ENCODE data around the gene EGLN3. TPM values are rescaled to one million over a fixed set of nuclear protein-coding genes. Genes with fewer than 3 reads are reported as not detected.

Gene EGLN3
- total and polyA plus RNA-seq, 4 donors, result 1.3 to 2.3 (median 1.5) TPM

GRCh38 chr14:33924566-33925100 is 26.2 kb downstream of the EGLN3 start:
- TF ChIP-seq NR2F2 (IDR thresholded peaks at IDR 0.05) (no peak), RAD21 (IDR thresholded peaks at IDR 0.05) (no peak), JUND (IDR thresholded peaks at IDR 0.05) (no peak), HNF4A (conservative IDR thresholded peaks at IDR 0.05) (no peak), EGR1 (IDR thresholded peaks at IDR 0.05; ENCODE audit: low read depth in 2 of 2) (no peak), FOXA2 (IDR thresholded peaks at IDR 0.05) (no peak)
- TF ChIP-seq, protein P1, sequence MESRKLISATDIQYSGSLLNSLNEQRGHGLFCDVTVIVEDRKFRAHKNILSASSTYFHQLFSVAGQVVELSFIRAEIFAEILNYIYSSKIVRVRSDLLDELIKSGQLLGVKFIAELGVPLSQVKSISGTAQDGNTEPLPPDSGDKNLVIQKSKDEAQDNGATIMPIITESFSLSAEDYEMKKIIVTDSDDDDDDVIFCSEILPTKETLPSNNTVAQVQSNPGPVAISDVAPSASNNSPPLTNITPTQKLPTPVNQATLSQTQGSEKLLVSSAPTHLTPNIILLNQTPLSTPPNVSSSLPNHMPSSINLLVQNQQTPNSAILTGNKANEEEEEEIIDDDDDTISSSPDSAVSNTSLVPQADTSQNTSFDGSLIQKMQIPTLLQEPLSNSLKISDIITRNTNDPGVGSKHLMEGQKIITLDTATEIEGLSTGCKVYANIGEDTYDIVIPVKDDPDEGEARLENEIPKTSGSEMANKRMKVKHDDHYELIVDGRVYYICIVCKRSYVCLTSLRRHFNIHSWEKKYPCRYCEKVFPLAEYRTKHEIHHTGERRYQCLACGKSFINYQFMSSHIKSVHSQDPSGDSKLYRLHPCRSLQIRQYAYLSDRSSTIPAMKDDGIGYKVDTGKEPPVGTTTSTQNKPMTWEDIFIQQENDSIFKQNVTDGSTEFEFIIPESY (IDR thresholded peaks at IDR 0.05), result no peak
- H3K27me3 ChIP-seq (ENCODE audit: control insufficient read depth in 4 of 4, insufficient read depth in 4 of 4, low read length in 3 of 4), result no peaks in the 10 kb centered on the region
- H3K4me3 ChIP-seq (ENCODE audit: low read depth in 1 of 3, low read length in 3 of 3), result no peak overlapping the region
- H3K27ac ChIP-seq (ENCODE audit: low read depth in 1 of 2, low read length in 2 of 2), result no peak overlapping the region
- no peaks in the 10 kb centered on the region for H3K36me3 ChIP-seq (ENCODE audit: control insufficient read depth in 4 of 4, insufficient read depth in 3 of 4, low read depth in 1 of 4, low read length in 3 of 4)
- no peak overlapping the region for H3K9ac ChIP-seq (ENCODE audit: low read depth in 1 of 2, low read length in 2 of 2)
- H3K9me3 ChIP-seq (ENCODE audit: control insufficient read depth in 4 of 4, low read length in 3 of 4), result no peaks in the 10 kb centered on the region
- H3K4me1 ChIP-seq (ENCODE audit: control insufficient read depth in 4 of 4, insufficient read depth in 4 of 4, low read length in 3 of 4), result no peaks in the 10 kb centered on the region
- WGBS, result 83% methylated on average over 3 of the region's 3 CpGs
- no peak for DNase-seq (ENCODE audit: low spot score)

- no peak for DNase-seq (ENCODE audit: low spot score)
- Histone ChIP-seq H3K27me3 (ENCODE audit: control insufficient read depth in 4 of 4, insufficient read depth in 4 of 4, low read length in 3 of 4) (no peaks in the 10 kb centered on the region), H3K4me1 (ENCODE audit: control insufficient read depth in 4 of 4, insufficient read depth in 4 of 4, low read length in 3 of 4) (no peaks in the 10 kb centered on the region), H3K9ac (ENCODE audit: low read depth in 1 of 2, low read length in 2 of 2) (no peak overlapping the region), H3K36me3 (ENCODE audit: control insufficient read depth in 4 of 4, insufficient read depth in 3 of 4, low read depth in 1 of 4, low read length in 3 of 4) (no peaks in the 10 kb centered on the region), H3K27ac (ENCODE audit: low read depth in 1 of 2, low read length in 2 of 2) (no peak overlapping the region), H3K4me3 (ENCODE audit: low read depth in 1 of 3, low read length in 3 of 3) (no peak overlapping the region), H3K9me3 (ENCODE audit: control insufficient read depth in 4 of 4, low read length in 3 of 4) (no peaks in the 10 kb centered on the region)
- TF ChIP-seq RXRA (IDR thresholded peaks at IDR 0.05) (no peak), EGR1 (IDR thresholded peaks at IDR 0.05; ENCODE audit: low read depth in 2 of 2) (no peak), YY1 (IDR thresholded peaks at IDR 0.05) (no peak), TAF1 (conservative IDR thresholded peaks at IDR 0.05) (no peak), HNF4A (conservative IDR thresholded peaks at IDR 0.05) (no peak), NR2F2 (IDR thresholded peaks at IDR 0.05) (no peak), MAX (IDR thresholded peaks at IDR 0.05) (no peak), HNF4G (IDR thresholded peaks at IDR 0.05) (no peak), SP1 (IDR thresholded peaks at IDR 0.05) (no peak), JUND (IDR thresholded peaks at IDR 0.05) (no peak), GABPA (IDR thresholded peaks at IDR 0.05 in 1 of 2, conservative IDR thresholded peaks at IDR 0.05 in 1 of 2) (no peak), RAD21 (IDR thresholded peaks at IDR 0.05) (no peak), FOXA2 (IDR thresholded peaks at IDR 0.05) (no peak), FOXA1 (IDR thresholded peaks at IDR 0.05) (no peak)
- TF ChIP-seq, protein P2, sequence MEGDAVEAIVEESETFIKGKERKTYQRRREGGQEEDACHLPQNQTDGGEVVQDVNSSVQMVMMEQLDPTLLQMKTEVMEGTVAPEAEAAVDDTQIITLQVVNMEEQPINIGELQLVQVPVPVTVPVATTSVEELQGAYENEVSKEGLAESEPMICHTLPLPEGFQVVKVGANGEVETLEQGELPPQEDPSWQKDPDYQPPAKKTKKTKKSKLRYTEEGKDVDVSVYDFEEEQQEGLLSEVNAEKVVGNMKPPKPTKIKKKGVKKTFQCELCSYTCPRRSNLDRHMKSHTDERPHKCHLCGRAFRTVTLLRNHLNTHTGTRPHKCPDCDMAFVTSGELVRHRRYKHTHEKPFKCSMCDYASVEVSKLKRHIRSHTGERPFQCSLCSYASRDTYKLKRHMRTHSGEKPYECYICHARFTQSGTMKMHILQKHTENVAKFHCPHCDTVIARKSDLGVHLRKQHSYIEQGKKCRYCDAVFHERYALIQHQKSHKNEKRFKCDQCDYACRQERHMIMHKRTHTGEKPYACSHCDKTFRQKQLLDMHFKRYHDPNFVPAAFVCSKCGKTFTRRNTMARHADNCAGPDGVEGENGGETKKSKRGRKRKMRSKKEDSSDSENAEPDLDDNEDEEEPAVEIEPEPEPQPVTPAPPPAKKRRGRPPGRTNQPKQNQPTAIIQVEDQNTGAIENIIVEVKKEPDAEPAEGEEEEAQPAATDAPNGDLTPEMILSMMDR (IDR thresholded peaks at IDR 0.05; ENCODE audit: low read depth, low read length, missing input control), result no peak
- TF ChIP-seq, protein P3, sequence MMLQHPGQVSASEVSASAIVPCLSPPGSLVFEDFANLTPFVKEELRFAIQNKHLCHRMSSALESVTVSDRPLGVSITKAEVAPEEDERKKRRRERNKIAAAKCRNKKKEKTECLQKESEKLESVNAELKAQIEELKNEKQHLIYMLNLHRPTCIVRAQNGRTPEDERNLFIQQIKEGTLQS (IDR thresholded peaks at IDR 0.05), result no peak
- TF ChIP-seq, protein P1 (IDR thresholded peaks at IDR 0.05), result no peak
- TF ChIP-seq, protein P4, sequence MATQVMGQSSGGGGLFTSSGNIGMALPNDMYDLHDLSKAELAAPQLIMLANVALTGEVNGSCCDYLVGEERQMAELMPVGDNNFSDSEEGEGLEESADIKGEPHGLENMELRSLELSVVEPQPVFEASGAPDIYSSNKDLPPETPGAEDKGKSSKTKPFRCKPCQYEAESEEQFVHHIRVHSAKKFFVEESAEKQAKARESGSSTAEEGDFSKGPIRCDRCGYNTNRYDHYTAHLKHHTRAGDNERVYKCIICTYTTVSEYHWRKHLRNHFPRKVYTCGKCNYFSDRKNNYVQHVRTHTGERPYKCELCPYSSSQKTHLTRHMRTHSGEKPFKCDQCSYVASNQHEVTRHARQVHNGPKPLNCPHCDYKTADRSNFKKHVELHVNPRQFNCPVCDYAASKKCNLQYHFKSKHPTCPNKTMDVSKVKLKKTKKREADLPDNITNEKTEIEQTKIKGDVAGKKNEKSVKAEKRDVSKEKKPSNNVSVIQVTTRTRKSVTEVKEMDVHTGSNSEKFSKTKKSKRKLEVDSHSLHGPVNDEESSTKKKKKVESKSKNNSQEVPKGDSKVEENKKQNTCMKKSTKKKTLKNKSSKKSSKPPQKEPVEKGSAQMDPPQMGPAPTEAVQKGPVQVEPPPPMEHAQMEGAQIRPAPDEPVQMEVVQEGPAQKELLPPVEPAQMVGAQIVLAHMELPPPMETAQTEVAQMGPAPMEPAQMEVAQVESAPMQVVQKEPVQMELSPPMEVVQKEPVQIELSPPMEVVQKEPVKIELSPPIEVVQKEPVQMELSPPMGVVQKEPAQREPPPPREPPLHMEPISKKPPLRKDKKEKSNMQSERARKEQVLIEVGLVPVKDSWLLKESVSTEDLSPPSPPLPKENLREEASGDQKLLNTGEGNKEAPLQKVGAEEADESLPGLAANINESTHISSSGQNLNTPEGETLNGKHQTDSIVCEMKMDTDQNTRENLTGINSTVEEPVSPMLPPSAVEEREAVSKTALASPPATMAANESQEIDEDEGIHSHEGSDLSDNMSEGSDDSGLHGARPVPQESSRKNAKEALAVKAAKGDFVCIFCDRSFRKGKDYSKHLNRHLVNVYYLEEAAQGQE (IDR thresholded peaks at IDR 0.05), result no peak
- WGBS, result 81% methylated on average over 4 of the region's 4 CpGs
These were observed 28.7 kb downstream of the EGLN3 start for GRCh38 chr14:33922125-33922524.

Data from liver (tissue), 9 donors.